HG02884 (cell line): ENCODE measurements around the gene CLPTM1.
"Not testable (repeated sequence)": the region's sequence is repeated elsewhere in the genome, so short reads cannot be mapped to it uniquely, and the experiment has no call there.

Experiments
- ATAC-seq: cut with Tn5 transposase; IDR thresholded peaks from one replicate; pipeline ENCODE4 v1.9.1; 2021; ENCODE audit warnings: mild to moderate bottlenecking, moderate library complexity; ENCODE audit not compliant: unreplicated experiment

Gene CLPTM1, protein sequence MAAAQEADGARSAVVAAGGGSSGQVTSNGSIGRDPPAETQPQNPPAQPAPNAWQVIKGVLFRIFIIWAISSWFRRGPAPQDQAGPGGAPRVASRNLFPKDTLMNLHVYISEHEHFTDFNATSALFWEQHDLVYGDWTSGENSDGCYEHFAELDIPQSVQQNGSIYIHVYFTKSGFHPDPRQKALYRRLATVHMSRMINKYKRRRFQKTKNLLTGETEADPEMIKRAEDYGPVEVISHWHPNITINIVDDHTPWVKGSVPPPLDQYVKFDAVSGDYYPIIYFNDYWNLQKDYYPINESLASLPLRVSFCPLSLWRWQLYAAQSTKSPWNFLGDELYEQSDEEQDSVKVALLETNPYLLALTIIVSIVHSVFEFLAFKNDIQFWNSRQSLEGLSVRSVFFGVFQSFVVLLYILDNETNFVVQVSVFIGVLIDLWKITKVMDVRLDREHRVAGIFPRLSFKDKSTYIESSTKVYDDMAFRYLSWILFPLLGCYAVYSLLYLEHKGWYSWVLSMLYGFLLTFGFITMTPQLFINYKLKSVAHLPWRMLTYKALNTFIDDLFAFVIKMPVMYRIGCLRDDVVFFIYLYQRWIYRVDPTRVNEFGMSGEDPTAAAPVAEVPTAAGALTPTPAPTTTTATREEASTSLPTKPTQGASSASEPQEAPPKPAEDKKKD

DNA sequence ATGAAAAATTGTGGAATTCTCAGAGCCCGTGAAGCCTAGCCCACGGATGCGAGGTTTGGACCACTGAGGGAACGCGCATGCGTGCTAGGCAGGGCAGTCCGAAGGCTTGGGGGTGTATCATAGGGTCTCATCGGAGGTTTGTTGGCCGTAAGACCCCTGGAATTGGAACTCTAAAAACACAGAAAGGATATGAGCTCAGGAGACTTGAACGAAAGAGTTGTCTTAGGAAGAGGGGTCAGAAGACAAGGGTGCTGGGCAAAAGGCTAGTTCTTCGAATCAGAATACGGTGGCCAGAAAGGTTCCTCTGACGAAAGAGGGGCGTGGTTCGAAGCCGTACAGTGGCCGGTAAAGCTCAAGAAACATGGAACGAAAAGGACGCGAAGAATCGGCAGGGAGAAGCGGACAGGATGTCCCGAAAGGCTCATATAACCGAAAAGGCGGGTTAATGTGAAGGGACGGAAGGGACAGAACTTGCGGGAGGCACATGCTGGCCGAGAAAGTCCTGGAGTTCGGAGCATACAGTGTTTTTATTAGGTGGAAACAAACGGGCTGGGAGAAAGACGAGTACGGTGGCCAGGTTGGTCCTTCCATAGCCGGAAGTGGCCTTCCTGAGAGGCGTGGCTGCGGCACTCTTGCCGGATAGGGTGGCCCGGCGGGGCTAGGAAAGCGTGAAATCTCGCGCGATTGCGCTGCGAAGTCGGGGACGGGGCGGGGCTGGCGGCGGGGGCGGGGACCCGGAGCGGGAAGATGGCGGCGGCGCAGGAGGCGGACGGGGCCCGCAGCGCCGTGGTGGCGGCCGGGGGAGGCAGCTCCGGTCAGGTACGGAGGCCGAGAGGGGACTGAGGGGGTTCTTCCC, at the start of gene CLPTM1:
Gene CLPTM1 (plus strand): TSS at position 732 of the 856 bp plus-strand sequence. CDS start 16 bp downstream, at position 748.
- peak; percentile 63 for ATAC-seq

DNA sequence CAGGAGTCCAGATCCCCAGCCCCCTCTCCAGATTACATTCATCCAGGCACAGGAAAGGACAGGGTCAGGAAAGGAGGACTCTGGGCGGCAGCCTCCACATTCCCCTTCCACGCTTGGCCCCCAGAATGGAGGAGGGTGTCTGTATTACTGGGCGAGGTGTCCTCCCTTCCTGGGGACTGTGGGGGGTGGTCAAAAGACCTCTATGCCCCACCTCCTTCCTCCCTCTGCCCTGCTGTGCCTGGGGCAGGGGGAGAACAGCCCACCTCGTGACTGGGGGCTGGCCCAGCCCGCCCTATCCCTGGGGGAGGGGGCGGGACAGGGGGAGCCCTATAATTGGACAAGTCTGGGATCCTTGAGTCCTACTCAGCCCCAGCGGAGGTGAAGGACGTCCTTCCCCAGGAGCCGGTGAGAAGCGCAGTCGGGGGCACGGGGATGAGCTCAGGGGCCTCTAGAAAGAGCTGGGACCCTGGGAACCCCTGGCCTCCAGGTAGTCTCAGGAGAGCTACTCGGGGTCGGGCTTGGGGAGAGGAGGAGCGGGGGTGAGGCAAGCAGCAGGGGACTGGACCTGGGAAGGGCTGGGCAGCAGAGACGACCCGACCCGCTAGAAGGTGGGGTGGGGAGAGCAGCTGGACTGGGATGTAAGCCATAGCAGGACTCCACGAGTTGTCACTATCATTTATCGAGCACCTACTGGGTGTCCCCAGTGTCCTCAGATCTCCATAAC, 49.6 kb upstream of the CLPTM1 start, which contains the start of gene APOE:
Gene APOE (plus strand): TSS at position 360 of the 724 bp plus-strand sequence. CDS start 829 bp downstream, outside the sequence.
- ATAC-seq: no peak

DNA sequence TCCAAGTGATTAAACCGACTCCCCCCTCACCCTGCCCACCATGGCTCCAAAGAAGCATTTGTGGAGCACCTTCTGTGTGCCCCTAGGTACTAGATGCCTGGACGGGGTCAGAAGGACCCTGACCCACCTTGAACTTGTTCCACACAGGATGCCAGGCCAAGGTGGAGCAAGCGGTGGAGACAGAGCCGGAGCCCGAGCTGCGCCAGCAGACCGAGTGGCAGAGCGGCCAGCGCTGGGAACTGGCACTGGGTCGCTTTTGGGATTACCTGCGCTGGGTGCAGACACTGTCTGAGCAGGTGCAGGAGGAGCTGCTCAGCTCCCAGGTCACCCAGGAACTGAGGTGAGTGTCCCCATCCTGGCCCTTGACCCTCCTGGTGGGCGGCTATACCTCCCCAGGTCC, 47.6 kb upstream of the CLPTM1 start:
- ATAC-seq: no peak

DNA sequence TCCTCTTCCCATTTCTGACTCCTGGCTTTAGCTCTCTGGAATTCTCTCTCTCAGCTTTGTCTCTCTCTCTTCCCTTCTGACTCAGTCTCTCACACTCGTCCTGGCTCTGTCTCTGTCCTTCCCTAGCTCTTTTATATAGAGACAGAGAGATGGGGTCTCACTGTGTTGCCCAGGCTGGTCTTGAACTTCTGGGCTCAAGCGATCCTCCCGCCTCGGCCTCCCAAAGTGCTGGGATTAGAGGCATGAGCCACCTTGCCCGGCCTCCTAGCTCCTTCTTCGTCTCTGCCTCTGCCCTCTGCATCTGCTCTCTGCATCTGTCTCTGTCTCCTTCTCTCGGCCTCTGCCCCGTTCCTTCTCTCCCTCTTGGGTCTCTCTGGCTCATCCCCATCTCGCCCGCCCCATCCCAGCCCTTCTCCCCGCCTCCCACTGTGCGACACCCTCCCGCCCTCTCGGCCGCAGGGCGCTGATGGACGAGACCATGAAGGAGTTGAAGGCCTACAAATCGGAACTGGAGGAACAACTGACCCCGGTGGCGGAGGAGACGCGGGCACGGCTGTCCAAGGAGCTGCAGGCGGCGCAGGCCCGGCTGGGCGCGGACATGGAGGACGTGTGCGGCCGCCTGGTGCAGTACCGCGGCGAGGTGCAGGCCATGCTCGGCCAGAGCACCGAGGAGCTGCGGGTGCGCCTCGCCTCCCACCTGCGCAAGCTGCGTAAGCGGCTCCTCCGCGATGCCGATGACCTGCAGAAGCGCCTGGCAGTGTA, 46.9 kb upstream of the CLPTM1 start:
- ATAC-seq: no peak

DNA sequence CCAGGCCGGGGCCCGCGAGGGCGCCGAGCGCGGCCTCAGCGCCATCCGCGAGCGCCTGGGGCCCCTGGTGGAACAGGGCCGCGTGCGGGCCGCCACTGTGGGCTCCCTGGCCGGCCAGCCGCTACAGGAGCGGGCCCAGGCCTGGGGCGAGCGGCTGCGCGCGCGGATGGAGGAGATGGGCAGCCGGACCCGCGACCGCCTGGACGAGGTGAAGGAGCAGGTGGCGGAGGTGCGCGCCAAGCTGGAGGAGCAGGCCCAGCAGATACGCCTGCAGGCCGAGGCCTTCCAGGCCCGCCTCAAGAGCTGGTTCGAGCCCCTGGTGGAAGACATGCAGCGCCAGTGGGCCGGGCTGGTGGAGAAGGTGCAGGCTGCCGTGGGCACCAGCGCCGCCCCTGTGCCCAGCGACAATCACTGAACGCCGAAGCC, 46.3 kb upstream of the CLPTM1 start:
- no peak for ATAC-seq

DNA sequence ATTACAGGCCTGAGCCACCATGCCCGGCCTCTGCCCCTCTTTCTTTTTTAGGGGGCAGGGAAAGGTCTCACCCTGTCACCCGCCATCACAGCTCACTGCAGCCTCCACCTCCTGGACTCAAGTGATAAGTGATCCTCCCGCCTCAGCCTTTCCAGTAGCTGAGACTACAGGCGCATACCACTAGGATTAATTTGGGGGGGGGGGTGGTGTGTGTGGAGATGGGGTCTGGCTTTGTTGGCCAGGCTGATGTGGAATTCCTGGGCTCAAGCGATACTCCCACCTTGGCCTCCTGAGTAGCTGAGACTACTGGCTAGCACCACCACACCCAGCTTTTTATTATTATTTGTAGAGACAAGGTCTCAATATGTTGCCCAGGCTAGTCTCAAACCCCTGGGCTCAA, 45.4 kb upstream of the CLPTM1 start:
- no peak for ATAC-seq

DNA sequence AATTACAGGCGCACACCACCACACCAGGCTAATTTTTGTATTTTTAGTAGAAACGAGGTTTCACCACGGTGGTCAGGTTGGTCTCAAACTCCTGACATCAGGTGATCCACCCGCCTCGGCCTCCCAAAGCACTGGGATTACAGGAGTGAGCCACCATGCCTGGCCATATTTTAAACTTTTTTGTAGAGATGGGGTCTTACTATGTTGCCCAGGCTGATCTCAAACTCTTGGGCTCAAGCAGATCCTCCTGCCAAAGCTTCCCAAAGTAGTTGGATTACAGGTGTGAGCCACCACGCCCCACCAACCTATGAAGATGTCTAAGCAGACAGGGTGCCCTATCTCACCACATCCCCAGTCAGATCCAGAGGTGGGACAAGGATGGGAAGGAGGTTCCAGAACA, 43.3 kb upstream of the CLPTM1 start:
- not testable (repeated sequence) for ATAC-seq

DNA sequence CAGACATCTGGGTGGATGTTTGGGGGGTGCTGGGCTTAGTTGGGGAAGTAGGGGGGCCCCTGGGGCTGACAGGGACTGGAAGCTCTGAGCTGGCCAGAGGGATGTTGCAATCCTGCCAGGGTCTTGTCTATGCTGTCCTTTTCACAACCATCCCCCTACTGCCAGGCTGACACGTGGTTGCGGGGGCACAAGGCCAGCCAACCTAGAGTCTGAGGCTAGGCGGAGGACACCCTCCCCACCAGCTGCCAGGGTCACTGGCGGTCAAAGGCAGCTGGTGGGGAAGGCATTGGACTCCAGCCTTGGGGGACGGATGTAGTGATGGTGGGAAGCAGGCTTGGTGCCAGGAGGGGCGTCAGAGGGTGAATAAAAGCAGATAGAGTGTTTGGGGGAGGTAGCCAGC, 42.3 kb upstream of the CLPTM1 start:
- no peak for ATAC-seq

DNA sequence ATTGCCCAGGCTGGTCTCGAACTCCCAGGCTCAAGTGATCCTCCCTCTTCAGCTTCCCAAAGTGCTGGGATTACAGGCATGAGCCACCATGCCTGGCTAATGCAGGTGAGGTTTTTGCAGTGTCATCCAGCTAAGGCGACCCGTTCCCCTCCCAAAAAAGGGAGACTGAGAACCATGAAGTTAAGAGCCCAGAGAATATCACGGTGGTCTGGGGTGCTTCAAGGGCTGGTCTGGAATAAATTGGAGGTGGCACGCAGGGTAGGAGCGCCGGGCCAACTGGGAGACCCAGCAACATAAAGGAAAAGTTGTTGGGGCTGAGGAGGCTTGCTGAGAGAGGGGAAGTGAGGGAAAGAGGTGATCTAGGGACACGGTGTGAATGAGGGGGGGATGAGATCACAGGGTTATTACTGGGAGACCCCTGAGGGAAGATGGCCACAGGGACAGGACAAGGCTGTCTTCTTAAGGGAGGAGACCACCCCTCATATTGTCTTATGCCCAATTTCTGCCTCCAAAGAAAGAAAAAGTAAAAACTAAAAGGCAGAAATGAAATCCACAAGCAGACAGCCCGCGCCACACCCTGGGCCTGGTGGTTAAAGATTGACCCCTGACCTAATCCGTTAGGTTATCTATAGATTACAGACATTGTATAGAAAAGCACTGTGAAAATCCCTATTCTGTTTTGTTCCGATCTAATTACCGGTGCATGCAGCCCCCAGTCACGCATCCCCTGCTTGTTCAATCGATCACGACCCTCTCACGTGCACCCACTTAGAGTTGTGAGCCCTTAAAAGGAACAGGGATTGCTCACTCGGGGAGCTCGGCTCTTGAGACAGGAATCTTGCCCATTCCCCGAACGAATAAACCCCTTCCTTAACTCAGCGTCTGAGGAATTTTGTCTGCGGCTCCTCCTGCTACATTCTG, 41.4 kb upstream of the CLPTM1 start:
- ATAC-seq: not testable (repeated sequence)

DNA sequence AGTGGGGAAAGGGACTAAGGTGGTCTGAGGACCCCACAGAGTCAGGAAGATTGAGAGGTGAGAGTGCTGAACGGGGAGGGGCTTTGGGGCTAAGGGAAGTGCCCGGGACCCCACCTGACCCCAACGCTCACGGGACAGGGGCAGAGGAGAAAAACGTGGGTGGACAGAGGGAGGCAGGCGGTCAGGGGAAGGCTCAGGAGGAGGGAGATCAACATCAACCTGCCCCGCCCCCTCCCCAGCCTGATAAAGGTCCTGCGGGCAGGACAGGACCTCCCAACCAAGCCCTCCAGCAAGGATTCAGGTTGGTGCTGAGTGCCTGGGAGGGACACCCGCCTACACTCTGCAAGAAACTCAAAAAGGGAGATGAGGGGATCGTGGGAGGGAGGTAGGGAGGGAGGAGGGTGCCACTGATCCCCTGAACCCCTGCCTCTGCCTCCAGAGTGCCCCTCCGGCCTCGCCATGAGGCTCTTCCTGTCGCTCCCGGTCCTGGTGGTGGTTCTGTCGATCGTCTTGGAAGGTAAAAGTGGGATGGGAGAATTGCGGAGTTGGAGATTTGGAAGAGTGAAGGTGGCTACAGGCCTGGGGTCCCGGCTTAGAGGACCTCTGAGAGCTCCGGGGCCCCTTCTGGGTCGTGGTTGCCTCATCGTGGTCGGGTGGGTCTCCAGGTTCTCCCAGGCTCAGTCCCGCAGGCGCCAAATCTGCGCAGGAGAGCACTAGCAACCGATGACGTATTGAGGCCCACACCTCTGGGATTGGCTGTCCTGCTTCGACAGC, 40.6 kb upstream of the CLPTM1 start, which contains the start of gene APOC1:
Gene APOC1 (plus strand): TSS at position 176 of the 774 bp plus-strand sequence. CDS start 284 bp downstream, at position 460.
- peak; percentile 96 for ATAC-seq

DNA sequence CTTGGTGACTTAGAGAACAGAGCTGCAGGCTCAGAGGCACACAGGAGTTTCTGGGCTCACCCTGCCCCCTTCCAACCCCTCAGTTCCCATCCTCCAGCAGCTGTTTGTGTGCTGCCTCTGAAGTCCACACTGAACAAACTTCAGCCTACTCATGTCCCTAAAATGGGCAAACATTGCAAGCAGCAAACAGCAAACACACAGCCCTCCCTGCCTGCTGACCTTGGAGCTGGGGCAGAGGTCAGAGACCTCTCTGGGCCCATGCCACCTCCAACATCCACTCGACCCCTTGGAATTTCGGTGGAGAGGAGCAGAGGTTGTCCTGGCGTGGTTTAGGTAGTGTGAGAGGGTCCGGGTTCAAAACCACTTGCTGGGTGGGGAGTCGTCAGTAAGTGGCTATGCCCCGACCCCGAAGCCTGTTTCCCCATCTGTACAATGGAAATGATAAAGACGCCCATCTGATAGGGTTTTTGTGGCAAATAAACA, 30.9 kb upstream of the CLPTM1 start:
- no peak for ATAC-seq

DNA sequence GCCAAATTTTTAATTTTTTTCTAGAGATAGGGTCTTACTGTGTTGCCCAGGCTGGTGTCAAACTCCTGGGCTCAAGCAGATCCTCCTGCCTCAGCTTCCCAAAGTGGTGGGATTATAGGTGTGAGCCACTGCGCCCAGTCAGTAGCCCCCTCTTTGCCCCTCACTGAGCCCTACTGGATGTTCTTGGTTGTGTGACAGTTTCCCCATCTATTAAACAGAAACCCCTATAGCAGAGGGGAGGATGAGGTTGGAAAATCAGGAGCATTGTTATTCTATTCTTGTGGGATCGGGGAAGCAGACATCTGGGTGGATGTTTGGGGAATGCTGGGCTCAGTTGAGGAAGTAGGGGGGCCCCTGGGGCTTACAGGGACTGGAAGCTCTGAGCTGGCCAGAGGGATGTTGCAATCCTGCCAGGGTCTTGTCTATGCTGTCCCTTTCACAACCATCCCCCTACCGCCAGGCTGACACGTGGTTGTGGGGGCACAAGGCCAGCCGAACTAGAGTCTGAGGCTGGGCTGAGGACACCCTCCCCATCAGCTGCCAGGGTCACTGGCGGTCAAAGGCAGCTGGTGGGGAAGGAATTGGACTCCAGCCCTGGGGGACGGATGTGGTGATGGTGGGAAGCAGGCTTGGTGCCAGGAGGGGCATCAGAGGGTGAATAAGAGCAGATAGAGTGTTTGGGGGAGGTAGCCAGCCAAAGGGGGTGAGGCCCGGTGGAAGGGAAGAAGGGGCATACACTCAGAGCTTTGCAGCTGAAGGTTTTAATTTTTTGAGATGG, 29.9 kb upstream of the CLPTM1 start:
- ATAC-seq: no peak

DNA sequence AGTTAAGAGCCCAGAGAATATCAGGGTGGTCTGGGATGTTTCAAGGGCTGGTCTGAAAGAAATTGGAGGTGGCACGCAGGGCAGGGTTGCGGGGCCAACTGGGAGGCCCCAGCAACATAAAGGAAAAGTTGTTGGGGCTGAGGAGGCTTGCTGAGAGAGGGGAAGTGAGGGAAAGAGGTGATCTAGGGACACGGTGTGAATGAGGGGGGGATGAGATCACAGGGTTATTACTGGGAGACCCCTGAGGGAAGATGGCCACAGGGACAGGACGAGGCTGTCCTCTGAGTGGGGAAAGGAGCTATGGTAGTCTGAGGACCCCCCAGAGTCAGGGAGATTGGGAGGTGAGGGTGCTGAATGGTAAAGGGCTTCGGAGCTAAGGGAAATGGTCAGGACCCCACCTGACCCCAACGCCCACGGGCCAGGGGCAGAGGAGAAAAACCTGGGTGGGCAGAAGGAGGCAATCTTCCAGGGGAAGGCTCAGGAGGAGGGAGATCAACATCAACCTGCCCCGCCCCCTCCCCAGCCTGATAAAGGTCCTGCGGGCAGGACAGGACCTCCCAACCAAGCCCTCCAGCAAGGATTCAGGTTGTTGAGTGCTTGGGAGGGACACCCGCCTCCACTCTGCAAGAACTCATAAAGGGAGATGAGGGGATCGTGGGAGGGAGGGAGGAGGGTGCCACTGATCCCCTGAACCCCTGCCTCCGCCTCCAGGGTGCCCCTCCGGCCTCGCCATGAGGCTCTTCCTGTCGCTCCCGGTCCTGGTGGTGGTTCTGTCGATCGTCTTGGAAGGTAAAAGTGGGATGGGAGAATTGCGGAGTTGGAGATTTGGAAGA, 28.7 kb upstream of the CLPTM1 start:
- ATAC-seq: not testable (repeated sequence)

DNA sequence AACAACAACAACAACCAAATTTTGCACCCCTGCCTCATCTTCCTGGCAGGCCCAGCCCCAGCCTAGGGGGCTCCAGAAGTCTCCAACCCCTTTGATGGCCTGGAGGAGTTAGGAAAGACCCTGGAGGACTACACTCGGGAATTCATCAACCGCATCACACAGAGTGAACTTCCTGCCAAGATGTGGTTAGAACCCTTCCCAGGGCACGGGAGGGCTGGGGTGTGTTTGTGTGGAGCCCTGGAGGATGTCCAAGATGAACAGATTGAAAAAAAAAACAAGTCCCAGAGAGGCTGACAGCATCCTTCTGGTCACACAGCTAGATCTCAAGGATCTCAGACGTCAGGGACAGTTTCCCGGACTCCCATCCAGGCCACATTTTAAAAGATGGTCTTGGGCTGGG, 27.4 kb upstream of the CLPTM1 start:
- ATAC-seq: no peak

DNA sequence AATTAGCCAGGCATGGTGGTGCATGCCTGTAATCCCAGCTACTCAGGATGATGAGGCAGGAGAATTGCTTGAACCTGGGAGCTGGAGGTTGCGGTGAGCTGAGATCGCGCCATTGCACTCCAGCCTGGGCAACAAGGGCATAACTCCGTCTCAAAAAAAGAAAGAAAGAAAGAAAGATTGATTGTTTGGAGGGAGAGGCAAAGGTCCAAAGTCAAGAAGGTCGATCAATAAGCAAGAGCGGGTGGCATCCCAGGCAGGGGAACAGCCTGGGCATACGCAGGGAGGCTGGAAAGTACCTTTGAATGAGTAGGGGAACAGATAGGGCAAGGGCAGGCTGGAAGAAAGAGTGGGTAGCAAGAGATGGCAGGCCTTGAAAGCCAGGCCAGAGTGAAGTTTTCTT, 25.1 kb upstream of the CLPTM1 start:
- ATAC-seq: no peak

DNA sequence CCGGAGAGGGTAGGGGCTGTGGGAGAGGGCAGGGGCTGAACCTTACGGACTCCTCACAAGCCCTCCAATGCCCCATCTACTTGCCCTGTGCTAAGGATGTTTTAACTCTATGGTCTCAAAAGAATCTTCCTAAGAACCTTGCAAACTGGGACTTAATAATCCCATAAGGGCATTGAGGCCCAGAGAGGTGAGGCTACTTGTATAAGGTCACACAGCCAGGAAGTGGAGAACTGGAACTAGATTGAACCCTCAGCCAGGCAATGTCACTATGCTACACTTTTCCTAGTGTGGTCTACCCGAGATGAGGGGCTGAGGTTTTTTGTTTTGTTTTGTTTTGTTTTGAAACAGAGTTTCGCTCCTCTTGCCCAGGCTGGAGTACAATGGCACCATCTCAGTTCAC, 23.6 kb upstream of the CLPTM1 start:
- no peak for ATAC-seq
